BJ (cell line): ENCODE results near the gene ABCA8. TPM values are rescaled to one million over a fixed set of nuclear protein-coding genes. Genes with fewer than 3 reads are reported as not detected.
"Not testable (repeated sequence)": the region's sequence is repeated elsewhere in the genome, so short reads cannot be mapped to it uniquely, and the experiment has no call there.

Source experiments
- CTCF ChIA-PET: fragments of 350-600 bp; formaldehyde crosslinking; extraction: SDS; loops from one replicate; lab custom pipeline; 2021; ENCODE audit warnings: antibody characterized with exemption, inconsistent platforms; lab: Yijun Ruan, JAX
- POLR2A ChIA-PET: fragments of 300-600 bp; sonication (Branson Sonifier 250); formaldehyde crosslinking; extraction: SDS; loops from one replicate; lab custom pipeline; 2021; ENCODE audit warnings: antibody characterized with exemption; lab: Charles Lee
- DNase-seq: peaks from one replicate; pipeline ENCODE4 v3.0.0-alpha.2; 2011; ENCODE audit warnings: low read depth
- H3K27me3 ChIP-seq: 2 replicates; pipeline ENCODE4 v1.6.0; 2011; ENCODE audit warnings: low read length; ENCODE audit not compliant: control insufficient read depth, insufficient read depth
- H3K36me3 ChIP-seq: 2 replicates; pipeline ENCODE4 v1.5.1; 2011; ENCODE audit warnings: low read length; ENCODE audit not compliant: control insufficient read depth, insufficient read depth
- H3K4me3 ChIP-seq: 2 replicates; pipeline ENCODE4 v1.5.1; 2011; ENCODE audit warnings: low read depth, mild to moderate bottlenecking, control low read depth, low read length
- CTCF ChIP-seq: IDR thresholded peaks from 2 replicates; pipeline ENCODE4 v1.5.1; 2011; ENCODE audit warnings: low read depth, mild to moderate bottlenecking, control low read depth, inconsistent platforms, low read length, moderate library complexity; ENCODE audit not compliant: insufficient read depth
- polyA plus RNA-seq: library from polyadenylated mRNA; depleted of rRNA; stranded (reverse); fragments of >200 nt; gene quantifications from 2 replicates; pipeline ENCODE4 v1.2.3, GENCODE V29; 2011

ABCA8 gene
- polyA plus RNA-seq, 1 experiment, result 0.27 TPM

GRCh38 chr17:68957944-68958343, 2.8 kb upstream of the ABCA8 start:
- DNase-seq, result no peak
- H3K27me3 ChIP-seq, result no peaks in the 10 kb centered on the region
- POLR2A ChIA-PET, result no interaction called here
- no peaks in the 10 kb centered on the region for H3K36me3 ChIP-seq
- CTCF ChIA-PET, result no interaction called here
- H3K4me3 ChIP-seq, result no peak overlapping the region
- TF ChIP-seq CTCF, result no peak

- peak; percentile 15 for DNase-seq
- Histone ChIP-seq H3K4me3 (no peak overlapping the region), H3K27me3 (no peaks in the 10 kb centered on the region), H3K36me3 (no peaks in the 10 kb centered on the region)
- no peak for TF ChIP-seq CTCF
- POLR2A ChIA-PET, result interaction anchor here (0.5 kb wide), 1 partner anchor 119 kb away, joined by 4 read pairs; no protein-coding TSS in a partner anchor
- CTCF ChIA-PET, result interaction anchor here (1.3 kb wide), 1 partner anchor 294 kb away, joined by 3 read pairs; no protein-coding TSS in a partner anchor
Measured at GRCh38 chr17:68954146-68954896, 871 bp downstream of the ABCA8 start.

GRCh38 chr17:68953340-68953997, 1.7 kb downstream of the ABCA8 start:
- no peak overlapping the region for H3K4me3 ChIP-seq
- ChIA-PET CTCF (interaction anchor here (1.1 to 1.3 kb wide), 2 partner anchors 176 to 295 kb away, joined by 3 read pairs; no protein-coding TSS in a partner anchor), POLR2A (no interaction called here)
- H3K27me3 ChIP-seq, result no peaks in the 10 kb centered on the region
- no peak for TF ChIP-seq CTCF
- no peaks in the 10 kb centered on the region for H3K36me3 ChIP-seq
- DNase-seq, result no peak

GRCh38 chr17:68950725-68951124, 4.5 kb downstream of the ABCA8 start:
- ChIA-PET POLR2A (no interaction called here), CTCF (no interaction called here)
- no peak for TF ChIP-seq CTCF
- H3K36me3 ChIP-seq, result no peaks in the 10 kb centered on the region
- no peak for DNase-seq
- no peak overlapping the region for H3K4me3 ChIP-seq
- H3K27me3 ChIP-seq, result no peaks in the 10 kb centered on the region

GRCh38 chr17:68947868-68948267, 7.3 kb downstream of the ABCA8 start:
- CTCF ChIA-PET, H3K27me3 ChIP-seq, POLR2A ChIA-PET, H3K36me3 ChIP-seq, H3K4me3 ChIP-seq, DNase-seq: not testable (repeated sequence)
